Neuronal stem cell (in vitro differentiated cells): ENCODE data around the gene ZBTB9.

Source experiments
- DNase-seq: peaks from one replicate; pipeline ENCODE4 v3.0.0-alpha.2; 2013; ENCODE audit warnings: low spot score
- H2AFZ ChIP-seq: one replicate; pipeline ENCODE4 v1.6.1; 2013; ENCODE audit warnings: mild to moderate bottlenecking, low read length, inconsistent platforms
- H2AK5ac ChIP-seq: 2 replicates; pipeline ENCODE4 v1.6.1; 2013; ENCODE audit warnings: low read depth, mild to moderate bottlenecking, inconsistent platforms, low read length, moderate library complexity, mixed read lengths
- H2BK120ac ChIP-seq: 2 replicates; pipeline ENCODE4 v1.6.1; 2013; ENCODE audit warnings: low read depth, mild to moderate bottlenecking, inconsistent platforms, low read length, moderate library complexity, mixed read lengths
- H2BK12ac ChIP-seq: one replicate; pipeline ENCODE4 v1.6.1; 2013; ENCODE audit warnings: low read length, inconsistent platforms
- H2BK15ac ChIP-seq: 2 replicates; pipeline ENCODE4 v1.6.1; 2013; ENCODE audit warnings: mild to moderate bottlenecking, low read length, inconsistent platforms, mixed read lengths
- H2BK5ac ChIP-seq: one replicate; pipeline ENCODE4 v1.6.1; 2013; ENCODE audit warnings: inconsistent platforms, mild to moderate bottlenecking, low read length, moderate library complexity
- H3K14ac ChIP-seq: one replicate; pipeline ENCODE4 v1.6.1; 2013; ENCODE audit warnings: low read length, inconsistent platforms
- H3K18ac ChIP-seq: 2 replicates; pipeline ENCODE4 v1.6.1; 2013; ENCODE audit warnings: low read length, inconsistent platforms
- H3K23ac ChIP-seq: 2 replicates; pipeline ENCODE4 v1.6.1; 2013; ENCODE audit warnings: low read depth, mild to moderate bottlenecking, mixed read lengths, low read length, inconsistent platforms; ENCODE audit not compliant: poor library complexity
- H3K27ac ChIP-seq: replicated peaks from 3 replicates; pipeline ENCODE4 v1.5.1; 2013; ENCODE audit warnings: low read length, inconsistent platforms
- H3K27me3 ChIP-seq, 3 experiments: 2 replicates each; pipeline ENCODE4 v1.6.1; 2013; ENCODE audit warnings: low read length in 3 of 3, mild to moderate bottlenecking in 2 of 3, inconsistent platforms in 1 of 3, low read depth in 1 of 3, mixed read lengths in 1 of 3, moderate library complexity in 1 of 3; ENCODE audit not compliant: control insufficient read depth in 3 of 3, insufficient read depth in 3 of 3
- H3K36me3 ChIP-seq, 2 donors: replicated peaks in 1 of 2; 2 replicates each; pipeline ENCODE4 v1.6.1; 2013; ENCODE audit warnings: low read length in 2 of 2; ENCODE audit not compliant: control insufficient read depth in 2 of 2, insufficient read depth in 2 of 2
- H3K4ac ChIP-seq: 2 replicates; pipeline ENCODE4 v1.6.1; 2013; ENCODE audit warnings: inconsistent platforms, mild to moderate bottlenecking, low read length, moderate library complexity
- H3K4me1 ChIP-seq, 2 donors: 1 replicate in 1 of 2; 2 replicates in 1 of 2; pipeline ENCODE4 v1.6.1; 2013; ENCODE audit warnings: low read length in 2 of 2, low read depth in 1 of 2; ENCODE audit not compliant: control insufficient read depth in 2 of 2, insufficient read depth in 1 of 2
- H3K4me2 ChIP-seq: one replicate; pipeline ENCODE4 v1.6.1; 2013; ENCODE audit warnings: mild to moderate bottlenecking, low read length, inconsistent platforms; ENCODE audit not compliant: insufficient read depth, poor library complexity, severe bottlenecking
- H3K4me3 ChIP-seq, 2 donors: 2 replicates each; pipeline ENCODE4 v1.5.1; 2013; ENCODE audit warnings: low read length in 2 of 2, mild to moderate bottlenecking in 2 of 2, inconsistent platforms in 1 of 2, moderate library complexity in 1 of 2
- H3K79me1 ChIP-seq: one replicate; pipeline ENCODE4 v1.6.1; 2013; ENCODE audit warnings: low read depth, mild to moderate bottlenecking, inconsistent platforms, low read length, moderate library complexity
- H3K9ac ChIP-seq: one replicate; pipeline ENCODE4 v1.6.1; 2013; ENCODE audit warnings: mild to moderate bottlenecking, low read depth, low read length, inconsistent platforms; ENCODE audit not compliant: poor library complexity
- H3K9me3 ChIP-seq, 2 donors: replicated peaks in 1 of 2; 2 replicates each; pipeline versions ENCODE3 to v1.6.1; 2013; ENCODE audit warnings: low read length in 2 of 2, mild to moderate bottlenecking in 2 of 2, inconsistent platforms in 1 of 2, low read depth in 1 of 2, mixed read lengths in 1 of 2, moderate library complexity in 1 of 2; ENCODE audit not compliant: control insufficient read depth in 2 of 2, insufficient read depth in 1 of 2
- H4K8ac ChIP-seq: one replicate; pipeline ENCODE4 v1.6.1; 2013; ENCODE audit warnings: low read depth, mild to moderate bottlenecking, inconsistent platforms, low read length, moderate library complexity
- H4K91ac ChIP-seq: one replicate; pipeline ENCODE4 v1.6.1; 2013; ENCODE audit warnings: low read length, low read depth, mild to moderate bottlenecking, inconsistent platforms; ENCODE audit not compliant: poor library complexity
- whole genome bisulfite sequencing, 2 donors: extraction: QIAGEN DNeasy Blood & Tissue Kit; methylation state at CpG; one replicate each; pipeline ENCODE4 v1.1.7; 2013; ENCODE audit warnings: missing lambda C conversion rate in 2 of 2, mixed read lengths in 1 of 2; ENCODE audit not compliant: insufficient read length in 2 of 2, insufficient replicate concordance in 1 of 2; ENCODE audit errors: extremely low coverage in 2 of 2; 5-methylcytosine and 5-hydroxymethylcytosine counted together

Gene ZBTB9

GRCh38 chr6:33414592-33415271 is 39.6 kb upstream of the ZBTB9 start:
- Histone ChIP-seq H3K9me3 (no peaks in the 10 kb centered on the region), H3K36me3 (peaks cover 36 to 51% of the 10 kb centered on the region in 2 donors), H4K91ac (no peak overlapping the region), H4K8ac (no peak overlapping the region), H2BK15ac (no peak overlapping the region), H2BK12ac (no peak overlapping the region), H3K14ac (no peak overlapping the region), H2BK5ac (no peak overlapping the region), H3K23ac (no peak overlapping the region), H3K27me3 (no peaks in the 10 kb centered on the region), H3K27ac (no peak overlapping the region), H3K79me1 (no peaks in the 10 kb centered on the region), H3K4me3 (no peak overlapping the region), H3K9ac (no peak overlapping the region), H2AFZ (no peak overlapping the region), H2BK120ac (no peak overlapping the region), H2AK5ac (no peak overlapping the region), H3K4ac (no peak overlapping the region), H3K4me1 (peaks cover 18 to 25% of the 10 kb centered on the region in 2 donors), H3K4me2 (no peak overlapping the region), H3K18ac (no peak overlapping the region)
- no peak for DNase-seq
- no CpG with 5 or more reads among the region's 12 CpGs for WGBS, 2 donors

GRCh38 chr6:33415831-33416230 is 38.5 kb upstream of the ZBTB9 start:
- no peak for DNase-seq
- H2BK15ac ChIP-seq = no peak overlapping the region
- no CpG with 5 or more reads among the region's 9 CpGs for WGBS, 2 donors
- no peak overlapping the region for H2BK120ac ChIP-seq
- H4K91ac ChIP-seq = no peak overlapping the region
- peaks cover 36 to 51% of the 10 kb centered on the region in 2 donors for H3K36me3 ChIP-seq
- no peak overlapping the region for H3K4ac ChIP-seq
- H3K4me1 ChIP-seq = peaks cover 18 to 26% of the 10 kb centered on the region in 2 donors
- no peak overlapping the region for H3K18ac ChIP-seq
- no peak overlapping the region for H2AK5ac ChIP-seq
- H2BK12ac ChIP-seq = no peak overlapping the region
- H2BK5ac ChIP-seq = no peak overlapping the region
- H3K79me1 ChIP-seq = no peaks in the 10 kb centered on the region
- no peak overlapping the region for H3K14ac ChIP-seq
- no peak overlapping the region for H4K8ac ChIP-seq
- H3K4me2 ChIP-seq = peak overlapping the region; percentile 11
- H3K4me3 ChIP-seq = peak overlapping the region; percentile 10 to 80
- no peaks in the 10 kb centered on the region for H3K27me3 ChIP-seq
- no peaks in the 10 kb centered on the region for H3K9me3 ChIP-seq
- no peak overlapping the region for H3K9ac ChIP-seq
- no peak overlapping the region for H3K23ac ChIP-seq
- H2AFZ ChIP-seq = no peak overlapping the region
- H3K27ac ChIP-seq = no peak overlapping the region

- H4K91ac ChIP-seq = no peak overlapping the region
- no peak overlapping the region for H3K4ac ChIP-seq
- no peak overlapping the region for H3K9ac ChIP-seq
- H2AFZ ChIP-seq = no peak overlapping the region
- H3K9me3 ChIP-seq = no peaks in the 10 kb centered on the region
- H3K27ac ChIP-seq = no peak overlapping the region
- no peaks in the 10 kb centered on the region for H3K27me3 ChIP-seq
- no peak overlapping the region for H2BK120ac ChIP-seq
- no peak overlapping the region for H2BK15ac ChIP-seq
- WGBS, 2 donors = no CpG with 5 or more reads among the region's 12 CpGs
- H3K4me2 ChIP-seq = peak overlapping the region; percentile 83
- H3K36me3 ChIP-seq = peaks cover 36 to 51% of the 10 kb centered on the region in 2 donors
- no peak overlapping the region for H3K23ac ChIP-seq
- H2AK5ac ChIP-seq = no peak overlapping the region
- no peak overlapping the region for H2BK12ac ChIP-seq
- no peak for DNase-seq
- H4K8ac ChIP-seq = no peak overlapping the region
- no peak overlapping the region for H2BK5ac ChIP-seq
- H3K4me3 ChIP-seq = peak overlapping the region; percentile 80 to 86
- no peak overlapping the region for H3K14ac ChIP-seq
- H3K4me1 ChIP-seq = peaks cover 22 to 32% of the 10 kb centered on the region in 2 donors
- no peak overlapping the region for H3K18ac ChIP-seq
- no peaks in the 10 kb centered on the region for H3K79me1 ChIP-seq
Observed at GRCh38 chr6:33416386-33417127, 37.8 kb upstream of the ZBTB9 start.
